ENCODE measurements around the gene SLC25A25. TPM values are rescaled to one million over a fixed set of nuclear protein-coding genes. Genes with fewer than 3 reads are reported as not detected.
A peak's percentile ranks its signal among the peaks of the same experiment; 100 is the strongest.

Gene SLC25A25
- total and polyA plus RNA-seq, 2 donors (not counting 3 experiments of a cell fraction or from before 2014, with no cell fraction given), result 18.1 to 20.2 TPM

- TF ChIP-seq FOS (IDR thresholded peaks at IDR 0.05; ENCODE audit: borderline replicate concordance, insufficient read depth, low read length) (no peak), JUN (IDR thresholded peaks at IDR 0.05; ENCODE audit: borderline replicate concordance, insufficient read depth, insufficient read length, low read depth) (no peak), CTCF (IDR thresholded peaks at IDR 0.05; ENCODE audit: extremely low read depth in 1 of 2, insufficient read depth in 1 of 2, low read depth in 1 of 2, low read length in 2 of 2) (no peak), POLR2A (IDR thresholded peaks at IDR 0.05; ENCODE audit: low read depth, low read length) (no peak), EZH2 (IDR thresholded peaks at IDR 0.05; ENCODE audit: borderline replicate concordance, low read depth, low read length, severe bottlenecking) (no peak), GATA2 (IDR thresholded peaks at IDR 0.05; ENCODE audit: insufficient read depth, insufficient read length, low read depth, low read length) (no peak), MYC (IDR thresholded peaks at IDR 0.05; ENCODE audit: low read depth, low read length) (no peak), POLR2AphosphoS5 (IDR thresholded peaks at IDR 0.05; ENCODE audit: insufficient read depth, low read depth, low read length) (no peak), MAX (IDR thresholded peaks at IDR 0.05; ENCODE audit: insufficient read depth, insufficient read length) (no peak)
- DNase-seq (ENCODE audit: low read depth, low spot score), result no peak
- dilution Hi-C loops (cut with MboI; ENCODE audit: extremely low pct_ligation_motif_present, low sequenced_read_pairs), result no loop called here
- no peak overlapping the region for H3K4me2 ChIP-seq (ENCODE audit: insufficient read depth, low read length)
- peaks cover 15% of the 10 kb centered on the region for H3K4me1 ChIP-seq (ENCODE audit: control insufficient read depth, extremely low read depth, insufficient read depth, low read length)
- ChIA-PET POLR2A (no interaction called here), CTCF (interaction anchor here (1.1 to 4.0 kb wide), 5 partner anchors 10 to 29 kb away, joined by 3 to 25 read pairs (median 5); no protein-coding TSS in a partner anchor)
- no peaks in the 10 kb centered on the region for H3K36me3 ChIP-seq (ENCODE audit: control insufficient read depth in 2 of 2, extremely low read depth in 1 of 2, insufficient read depth in 2 of 2, low read length in 2 of 2)
- H3K9me1 ChIP-seq (replicated peaks; ENCODE audit: control insufficient read depth, extremely low read depth, insufficient read depth, low read length), result no peaks in the 10 kb centered on the region
- no TSS peak for BruUV-seq (replicated peaks)
- no peak overlapping the region for H3K4me3 ChIP-seq (replicated peaks in 1 of 3; ENCODE audit: insufficient read depth in 1 of 3, low read depth in 1 of 3, low read length in 3 of 3)
- no peaks in the 10 kb centered on the region for H3K27me3 ChIP-seq (ENCODE audit: control insufficient read depth in 2 of 2, insufficient read depth in 2 of 2, low read length in 2 of 2)
- H3K79me2 ChIP-seq (ENCODE audit: control insufficient read depth, insufficient read depth, low read length), result peaks cover 21% of the 10 kb centered on the region
- no peak overlapping the region for H2AFZ ChIP-seq (ENCODE audit: low read depth, low read length)
- no peaks in the 10 kb centered on the region for H3K9me3 ChIP-seq (replicated peaks; ENCODE audit: control insufficient read depth, insufficient read depth, low read length)
- no peak overlapping the region for H3K27ac ChIP-seq (ENCODE audit: insufficient read depth, low read depth, low read length)
- intact Hi-C loops (cut with micrococcal nuclease), result no loop called here
- FAIRE-seq, result peak; percentile 26
- H4K20me1 ChIP-seq (replicated peaks; ENCODE audit: control insufficient read depth, extremely low read depth, insufficient read depth, low read length), result no peaks in the 10 kb centered on the region
- H3K9ac ChIP-seq (replicated peaks; ENCODE audit: extremely low read depth, insufficient read depth, low read length), result no peak overlapping the region
Observed at GRCh38 chr9:128088253-128088945, 20.4 kb downstream of the SLC25A25 start.

Data from endothelial cell of umbilical vein (primary cell).